PFSK-1 (cell line): ENCODE measurements around the gene GRK1.

Experiments
- FOXP2 ChIP-seq: optimal IDR thresholded peaks from 2 replicates; pipeline ENCODE3; 2011; ENCODE audit warnings: borderline replicate concordance, control low read depth, inconsistent platforms; ENCODE audit not compliant: insufficient read depth; ENCODE audit errors: extremely low read length, extremely low read depth
- POLR2AphosphoS5 ChIP-seq: IDR thresholded peaks from 2 replicates; pipeline ENCODE4 v1.6.1; 2012; ENCODE audit warnings: low read depth, mild to moderate bottlenecking, control low read depth, low read length, moderate library complexity
- SIN3A ChIP-seq: IDR thresholded peaks from 2 replicates; pipeline ENCODE4 v1.6.1; 2012; ENCODE audit warnings: mild to moderate bottlenecking, low read length, moderate library complexity, borderline replicate concordance; ENCODE audit not compliant: insufficient read depth
- TAF1 ChIP-seq: IDR thresholded peaks from 2 replicates; pipeline ENCODE4 v1.6.1; 2012; ENCODE audit warnings: low read length, control low read depth, borderline replicate concordance; ENCODE audit not compliant: insufficient read depth
- TF ChIP-seq, protein P1 (sequence below), 2 experiments: IDR thresholded peaks; 2 replicates each; pipeline versions ENCODE4 v1.6.1 to v1.8.0; 2011 to 2012; ENCODE audit warnings: low read depth in 2 of 2, low read length in 2 of 2, control low read depth in 1 of 2, inconsistent platforms in 1 of 2, mild to moderate bottlenecking in 1 of 2, moderate library complexity in 1 of 2; ENCODE audit not compliant: insufficient read depth in 1 of 2

The GRK1 gene

DNA sequence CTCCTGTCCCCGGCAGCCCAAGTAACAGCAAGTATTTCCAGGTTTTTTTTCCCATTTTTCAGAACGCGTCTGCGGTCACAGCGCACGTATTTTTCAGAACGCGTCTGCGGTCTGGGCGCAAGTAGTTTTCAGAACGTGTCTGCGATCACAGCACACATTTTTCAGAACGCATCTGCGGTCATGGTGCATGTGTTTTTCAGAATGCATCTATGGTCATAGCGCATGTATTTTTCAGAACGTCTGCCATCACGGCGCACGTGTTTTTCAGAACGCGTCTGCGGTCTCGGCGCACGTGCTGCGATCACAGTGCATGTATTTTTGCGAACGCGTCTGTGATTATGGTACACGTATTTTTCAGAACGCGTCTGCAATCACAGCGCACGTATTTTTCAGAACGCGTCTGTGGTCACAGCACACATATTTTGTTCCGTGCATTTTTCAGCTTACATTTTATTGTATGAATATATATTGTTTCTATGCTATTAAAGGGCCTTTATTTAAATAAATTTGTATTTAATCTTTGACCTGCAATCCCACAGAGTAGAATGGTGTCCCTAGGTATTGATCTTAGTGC lies 28.8 kb upstream of the GRK1 start:
- TF ChIP-seq, protein P1, sequence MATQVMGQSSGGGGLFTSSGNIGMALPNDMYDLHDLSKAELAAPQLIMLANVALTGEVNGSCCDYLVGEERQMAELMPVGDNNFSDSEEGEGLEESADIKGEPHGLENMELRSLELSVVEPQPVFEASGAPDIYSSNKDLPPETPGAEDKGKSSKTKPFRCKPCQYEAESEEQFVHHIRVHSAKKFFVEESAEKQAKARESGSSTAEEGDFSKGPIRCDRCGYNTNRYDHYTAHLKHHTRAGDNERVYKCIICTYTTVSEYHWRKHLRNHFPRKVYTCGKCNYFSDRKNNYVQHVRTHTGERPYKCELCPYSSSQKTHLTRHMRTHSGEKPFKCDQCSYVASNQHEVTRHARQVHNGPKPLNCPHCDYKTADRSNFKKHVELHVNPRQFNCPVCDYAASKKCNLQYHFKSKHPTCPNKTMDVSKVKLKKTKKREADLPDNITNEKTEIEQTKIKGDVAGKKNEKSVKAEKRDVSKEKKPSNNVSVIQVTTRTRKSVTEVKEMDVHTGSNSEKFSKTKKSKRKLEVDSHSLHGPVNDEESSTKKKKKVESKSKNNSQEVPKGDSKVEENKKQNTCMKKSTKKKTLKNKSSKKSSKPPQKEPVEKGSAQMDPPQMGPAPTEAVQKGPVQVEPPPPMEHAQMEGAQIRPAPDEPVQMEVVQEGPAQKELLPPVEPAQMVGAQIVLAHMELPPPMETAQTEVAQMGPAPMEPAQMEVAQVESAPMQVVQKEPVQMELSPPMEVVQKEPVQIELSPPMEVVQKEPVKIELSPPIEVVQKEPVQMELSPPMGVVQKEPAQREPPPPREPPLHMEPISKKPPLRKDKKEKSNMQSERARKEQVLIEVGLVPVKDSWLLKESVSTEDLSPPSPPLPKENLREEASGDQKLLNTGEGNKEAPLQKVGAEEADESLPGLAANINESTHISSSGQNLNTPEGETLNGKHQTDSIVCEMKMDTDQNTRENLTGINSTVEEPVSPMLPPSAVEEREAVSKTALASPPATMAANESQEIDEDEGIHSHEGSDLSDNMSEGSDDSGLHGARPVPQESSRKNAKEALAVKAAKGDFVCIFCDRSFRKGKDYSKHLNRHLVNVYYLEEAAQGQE (IDR thresholded peaks at IDR 0.05; ENCODE audit: insufficient read depth in 1 of 2, low read depth in 2 of 2, low read length in 2 of 2) = no peak
- TF ChIP-seq TAF1 = no peak
- no peak for TF ChIP-seq FOXP2
- TF ChIP-seq POLR2AphosphoS5 = no peak
- no peak for TF ChIP-seq SIN3A

DNA sequence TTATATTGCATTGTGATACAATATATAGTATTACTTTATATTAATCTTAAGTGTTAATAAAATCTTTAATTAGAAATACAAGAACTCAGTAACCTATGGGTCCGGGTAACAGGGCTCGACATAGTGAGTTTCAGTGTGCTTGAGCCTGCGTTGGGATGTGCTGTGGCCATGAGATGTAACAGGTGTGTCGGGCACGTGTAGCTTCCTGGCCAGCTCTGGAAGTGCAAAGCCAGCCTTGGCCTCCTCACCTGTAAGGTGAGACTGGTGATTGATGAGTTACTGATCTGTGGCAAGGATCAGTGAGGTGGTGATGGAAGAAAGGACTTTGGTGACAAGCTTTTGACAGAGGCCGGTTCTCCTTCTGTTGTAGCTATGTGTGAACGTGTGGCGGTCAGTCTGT lies 28.2 kb upstream of the GRK1 start:
- TF ChIP-seq, protein P1 (IDR thresholded peaks at IDR 0.05; ENCODE audit: insufficient read depth in 1 of 2, low read depth in 2 of 2, low read length in 2 of 2) = no peak
- TF ChIP-seq FOXP2 = no peak
- no peak for TF ChIP-seq POLR2AphosphoS5
- TF ChIP-seq SIN3A = no peak
- no peak for TF ChIP-seq TAF1

DNA sequence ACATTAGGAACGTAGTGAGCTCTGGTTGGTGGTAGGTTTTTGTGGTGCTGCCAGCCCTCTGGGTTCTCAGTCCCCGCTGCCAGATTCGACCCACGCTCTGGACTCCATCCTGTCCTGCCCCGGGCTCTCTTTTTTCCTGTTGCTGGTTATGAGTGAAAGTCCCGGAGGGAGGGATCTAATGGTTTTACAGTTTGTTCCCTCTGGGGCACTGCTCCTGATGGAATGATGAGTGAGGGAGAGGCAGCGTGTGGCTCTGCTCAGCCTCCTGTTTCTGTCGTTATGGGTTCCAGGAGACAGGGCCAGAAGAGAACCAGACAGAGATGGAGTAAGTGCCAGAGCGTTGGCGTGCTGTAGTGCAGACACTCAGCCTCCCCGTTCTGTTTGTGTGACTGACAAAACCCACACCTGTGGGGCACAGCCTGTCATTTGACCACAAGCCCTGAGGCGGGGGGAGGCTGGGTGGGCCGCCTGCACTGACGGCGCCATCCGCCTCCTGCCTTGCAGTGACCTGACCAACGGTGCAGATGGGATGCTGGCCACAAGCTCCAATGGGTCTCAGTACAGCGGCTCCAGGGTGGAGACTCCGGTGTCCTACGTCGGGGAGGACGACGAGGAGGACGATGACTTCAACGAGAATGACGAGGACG lies 27.3 kb upstream of the GRK1 start:
- TF ChIP-seq FOXP2 (no peak), TAF1 (no peak), SIN3A (no peak), POLR2AphosphoS5 (no peak)
- TF ChIP-seq, protein P1 (IDR thresholded peaks at IDR 0.05; ENCODE audit: insufficient read depth in 1 of 2, low read depth in 2 of 2, low read length in 2 of 2) = no peak

DNA sequence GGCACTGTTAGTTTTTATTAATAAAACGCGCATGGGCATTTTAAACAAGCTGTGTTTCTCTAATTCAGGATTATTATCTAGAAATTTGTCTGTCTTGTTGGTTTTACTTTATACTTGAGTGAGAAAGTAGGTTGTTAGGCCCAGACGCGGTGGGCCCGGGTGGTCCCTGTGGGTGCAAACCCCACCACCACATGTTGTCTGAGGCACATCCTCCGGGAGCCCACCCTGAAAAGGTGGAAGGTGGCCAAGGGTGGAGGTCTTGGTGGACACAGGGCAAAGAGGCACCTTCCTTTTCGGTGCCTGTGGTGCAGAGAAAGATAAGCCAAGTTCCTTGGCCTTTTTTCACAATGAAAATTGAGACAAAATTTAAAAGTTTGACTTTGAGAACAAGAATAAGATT lies 25.6 kb upstream of the GRK1 start:
- TF ChIP-seq TAF1 (no peak), POLR2AphosphoS5 (no peak), SIN3A (no peak), FOXP2 (no peak)
- TF ChIP-seq, protein P1 (IDR thresholded peaks at IDR 0.05; ENCODE audit: insufficient read depth in 1 of 2, low read depth in 2 of 2, low read length in 2 of 2) = no peak
